K562 (cell line): ENCODE measurements around the gene EIF1. TPM values are rescaled to one million over a fixed set of nuclear protein-coding genes. Genes with fewer than 3 reads are reported as not detected.

Experiments used
- AFF1 ChIP-seq, 2 experiments: fragments of 450-650 bp; IDR thresholded peaks; 2 replicates each; pipeline ENCODE4 v1.6.1; 2018; ENCODE audit warnings: mild to moderate bottlenecking in 2 of 2, low read depth in 1 of 2; ENCODE audit not compliant: partially characterized antibody in 2 of 2
- FOXA3 ChIP-seq, 2 experiments: fragments of 450-650 bp in 1 of 2; sonication (generic) in 1 of 2; formaldehyde crosslinking; IDR thresholded peaks in 1 of 2; conservative IDR thresholded peaks in 1 of 2; 2 replicates each; pipeline versions ENCODE4 v1.4.0 to v1.8.0; 2020 to 2022; ENCODE audit warnings: mild to moderate bottlenecking in 2 of 2, missing genetic modification reagents in 1 of 2
- HDAC3 ChIP-seq: fragments of 450-650 bp; IDR thresholded peaks from 2 replicates; pipeline ENCODE4 v1.6.1; 2018; ENCODE audit warnings: borderline replicate concordance, mild to moderate bottlenecking, moderate library complexity; ENCODE audit not compliant: partially characterized antibody
- KAT8 ChIP-seq: fragments of 450-650 bp; IDR thresholded peaks from 2 replicates; pipeline ENCODE4 v1.6.1; 2016; ENCODE audit warnings: low read depth, mild to moderate bottlenecking
- KLF13 ChIP-seq: fragments of 450-650 bp; IDR thresholded peaks from 2 replicates; pipeline ENCODE4 v1.6.1; 2016; ENCODE audit warnings: missing genetic modification characterization, low read depth, mild to moderate bottlenecking, missing compliant biosample characterization, moderate library complexity, borderline replicate concordance
- POLR2G ChIP-seq: fragments of 200-400 bp; formaldehyde crosslinking; IDR thresholded peaks from 2 replicates; pipeline ENCODE4 v1.6.1; 2017; ENCODE audit warnings: low read depth, mild to moderate bottlenecking, antibody characterized with exemption, low read length, moderate library complexity
- RBM39 ChIP-seq: fragments of 200-400 bp; formaldehyde crosslinking; optimal IDR thresholded peaks from 2 replicates; pipeline ENCODE3; 2018; ENCODE audit warnings: low read depth, low read length
- TAL1 ChIP-seq: fragments of 450-650 bp; IDR thresholded peaks from 2 replicates; pipeline ENCODE4 v1.6.1; 2016; ENCODE audit warnings: mild to moderate bottlenecking
- ZBTB1 ChIP-seq: sonication (generic); formaldehyde crosslinking; IDR thresholded peaks from 2 replicates; pipeline ENCODE4 v1.8.1; 2023; ENCODE audit warnings: missing genetic modification reagents, low read depth, mild to moderate bottlenecking, borderline replicate concordance
- ZNF408 ChIP-seq: fragments of 250-450 bp; sonication (Bioruptor Pico); IDR thresholded peaks from 2 replicates; pipeline ENCODE4 v1.4.0; 2020; ENCODE audit warnings: low read depth, mild to moderate bottlenecking, moderate library complexity
- ZNF436 ChIP-seq: fragments of 250-450, 450-650 bp; sonication (Bioruptor Pico); formaldehyde crosslinking; IDR thresholded peaks from 2 replicates; pipeline ENCODE4 v1.7.0; 2020; ENCODE audit warnings: mild to moderate bottlenecking
- ZNF766 ChIP-seq: fragments of 200-800 bp; sonication (Bioruptor generic); conservative IDR thresholded peaks from 2 replicates; pipeline ENCODE4 v1.6.1; 2016; ENCODE audit warnings: missing genetic modification characterization, missing compliant biosample characterization
- polyA plus RNA-seq, 8 experiments: library from polyadenylated mRNA; depleted of rRNA in 4 of 8; stranded (reverse) in 5 of 8; unstranded in 3 of 8; fragments of >200 nt; fragmentation: Nextera tagmentation in 2 of 8; fragmentation: Illumina TruSeq in 1 of 8; extraction: Ambion mirVana in 2 of 8; extraction: Trizol in 1 of 8; gene quantifications; 2 replicates each; pipeline versions ENCODE4 v1.2.1 to v1.2.3, GENCODE V29; 2011 to 2014; ENCODE audit warnings: inconsistent platforms in 1 of 8, missing spikeins in 1 of 8
- total RNA-seq, 7 experiments: library from RNA; depleted of rRNA in 6 of 7; stranded (reverse); fragments of >200 nt in 6 of 7; fragmentation: Illumina TruSeq in 2 of 7; extraction: Trizol in 2 of 7; gene quantifications; 2 replicates each; pipeline versions ENCODE4 v1.2.1 to v1.2.3, GENCODE V29; 2011 to 2021; ENCODE audit warnings: low replicate concordance in 1 of 7
- TF ChIP-seq, protein P1 (sequence below): fragments of 250-450 bp; sonication (Bioruptor Pico); IDR thresholded peaks from 2 replicates; pipeline ENCODE4 v1.9.0; 2021; ENCODE audit warnings: mild to moderate bottlenecking, inconsistent platforms

Gene EIF1
- total and polyA plus RNA-seq, 9 of the 15 experiments (the other 6 are each of a cell fraction or from before 2014, with no cell fraction given), result 67.0 to 1,204 (median 320) TPM

DNA sequence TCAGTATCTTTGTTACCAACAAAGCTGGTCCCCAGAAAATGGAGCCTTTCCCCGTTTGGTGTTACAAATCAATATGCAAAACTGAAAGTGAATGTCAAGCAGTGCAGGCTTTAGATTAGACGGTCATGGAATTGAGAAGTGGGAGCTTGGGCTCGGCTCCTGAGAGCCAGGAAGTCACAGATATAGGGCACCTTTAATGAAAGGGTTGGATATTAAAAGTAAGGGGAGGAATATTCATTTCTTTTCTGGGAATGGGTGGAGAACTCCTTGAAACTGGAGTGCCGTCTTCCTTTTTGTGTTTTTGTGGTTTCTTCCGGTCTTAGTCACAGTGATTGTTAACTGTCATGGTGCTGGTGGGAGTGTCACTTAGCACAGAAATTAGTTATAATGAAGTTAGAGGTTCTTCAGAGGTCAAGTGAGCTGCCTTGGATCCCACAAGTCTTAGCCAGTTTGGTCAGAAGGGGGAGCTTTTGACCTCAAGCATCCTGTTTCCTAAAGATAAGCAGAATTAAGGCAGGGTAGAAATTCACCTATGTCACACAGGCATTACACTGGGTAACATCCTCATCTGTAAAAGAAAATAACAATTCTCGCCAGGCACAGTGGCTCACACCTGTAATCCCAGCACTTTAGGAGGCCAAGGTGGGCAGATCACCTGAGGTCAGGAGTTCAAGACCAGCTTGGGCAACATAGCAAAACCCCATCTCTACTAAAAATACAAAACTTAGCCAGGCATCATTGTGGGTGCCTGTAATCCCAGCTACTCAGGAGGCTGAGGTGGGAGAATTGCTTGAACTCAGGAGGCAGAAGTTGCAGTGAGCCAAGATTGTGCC is 9.6 kb upstream of the EIF1 start (continued):
- TF ChIP-seq, protein P1, sequence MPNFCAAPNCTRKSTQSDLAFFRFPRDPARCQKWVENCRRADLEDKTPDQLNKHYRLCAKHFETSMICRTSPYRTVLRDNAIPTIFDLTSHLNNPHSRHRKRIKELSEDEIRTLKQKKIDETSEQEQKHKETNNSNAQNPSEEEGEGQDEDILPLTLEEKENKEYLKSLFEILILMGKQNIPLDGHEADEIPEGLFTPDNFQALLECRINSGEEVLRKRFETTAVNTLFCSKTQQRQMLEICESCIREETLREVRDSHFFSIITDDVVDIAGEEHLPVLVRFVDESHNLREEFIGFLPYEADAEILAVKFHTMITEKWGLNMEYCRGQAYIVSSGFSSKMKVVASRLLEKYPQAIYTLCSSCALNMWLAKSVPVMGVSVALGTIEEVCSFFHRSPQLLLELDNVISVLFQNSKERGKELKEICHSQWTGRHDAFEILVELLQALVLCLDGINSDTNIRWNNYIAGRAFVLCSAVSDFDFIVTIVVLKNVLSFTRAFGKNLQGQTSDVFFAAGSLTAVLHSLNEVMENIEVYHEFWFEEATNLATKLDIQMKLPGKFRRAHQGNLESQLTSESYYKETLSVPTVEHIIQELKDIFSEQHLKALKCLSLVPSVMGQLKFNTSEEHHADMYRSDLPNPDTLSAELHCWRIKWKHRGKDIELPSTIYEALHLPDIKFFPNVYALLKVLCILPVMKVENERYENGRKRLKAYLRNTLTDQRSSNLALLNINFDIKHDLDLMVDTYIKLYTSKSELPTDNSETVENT (CRISPR knock-in tag), result no peak
- TF ChIP-seq TAL1, result peak; percentile 86
- peak; percentile 65 for TF ChIP-seq HDAC3
- no peak for TF ChIP-seq KAT8
- TF ChIP-seq RBM39, result no peak
- TF ChIP-seq KLF13 (tag), result 0 out of 2 replicates have a peak, but pooled peaks have one; percentile 24
- no peak for TF ChIP-seq POLR2G
- no peak for TF ChIP-seq ZNF436
- peak in 1 of 2 experiments; percentile 37 for TF ChIP-seq AFF1 (IDR thresholded peaks at IDR 0.05; ENCODE audit: low read depth in 1 of 2, partially characterized antibody in 2 of 2)
- TF ChIP-seq FOXA3 (CRISPR knock-in tag; conservative IDR thresholded peaks at IDR 0.05 in 1 of 2, IDR thresholded peaks at IDR 0.05 in 1 of 2), result no peak
- TF ChIP-seq ZBTB1 (CRISPR knock-in tag), result no peak
- TF ChIP-seq ZNF408 (CRISPR knock-in tag), result no peak
- TF ChIP-seq ZNF766, result peak; percentile 75
